IMR-90 (cell line): ENCODE results near the gene TGFB3. TPM values are rescaled to one million over a fixed set of nuclear protein-coding genes. Genes with fewer than 3 reads are reported as not detected.
"Not testable (repeated sequence)": the region's sequence is repeated elsewhere in the genome, so short reads cannot be mapped to it uniquely, and the experiment has no call there.

ENCODE experiments used
- ATAC-seq: fragments of 200-7000 bp; cut with Tn5 transposase; 2 replicates; pipeline ENCODE4 v1.9.1; 2020; ENCODE audit warnings: low read depth, mild to moderate bottlenecking, moderate library complexity
- BruUV-seq: library from RNA; stranded (reverse); fragments of 400-500 nt; replicated peaks from 2 replicates; lab custom pipeline; 2021; lab: Mats Ljungman, UMichigan
- CTCF ChIA-PET: fragments of 300-600 bp; formaldehyde crosslinking; extraction: SDS; loops from one replicate; lab custom pipeline; 2021; ENCODE audit warnings: antibody characterized with exemption; lab: Yijun Ruan, JAX
- POLR2A ChIA-PET: fragments of 300-600 bp; sonication (Branson Sonifier 250); formaldehyde crosslinking; loops from one replicate; lab custom pipeline; 2022; ENCODE audit warnings: antibody characterized with exemption; ENCODE audit not compliant: unreplicated experiment; lab: Charles Lee
- DNase-seq: peaks from one replicate; pipeline ENCODE4 v3.0.0; 2013
- H2AFZ ChIP-seq: replicated peaks from 2 replicates; pipeline ENCODE3; 2013; ENCODE audit warnings: low read length, mild to moderate bottlenecking; ENCODE audit not compliant: poor library complexity
- H2AK5ac ChIP-seq: 2 replicates; pipeline ENCODE4 v1.6.1; 2013; ENCODE audit warnings: low read depth, low read length, inconsistent platforms
- H2AK9ac ChIP-seq: replicated peaks from 2 replicates; pipeline ENCODE3; 2013; ENCODE audit warnings: mild to moderate bottlenecking, low read depth, low read length, moderate library complexity; ENCODE audit not compliant: poor library complexity
- H2BK120ac ChIP-seq: 2 replicates; pipeline ENCODE4 v1.6.1; 2013; ENCODE audit warnings: low read depth, low read length, inconsistent platforms
- H2BK15ac ChIP-seq: 3 replicates; pipeline ENCODE4 v1.6.1; 2013; ENCODE audit warnings: low read depth, low read length, inconsistent platforms
- H2BK20ac ChIP-seq: 2 replicates; pipeline ENCODE4 v1.6.1; 2013; ENCODE audit warnings: low read depth, mild to moderate bottlenecking, inconsistent platforms, low read length, moderate library complexity
- H2BK5ac ChIP-seq: 2 replicates; pipeline ENCODE4 v1.6.1; 2013; ENCODE audit warnings: mild to moderate bottlenecking, low read depth, low read length, inconsistent platforms; ENCODE audit not compliant: poor library complexity, severe bottlenecking
- H3K14ac ChIP-seq: replicated peaks from 2 replicates; pipeline ENCODE4 v1.6.1; 2013; ENCODE audit warnings: low read depth, low read length, inconsistent platforms
- H3K18ac ChIP-seq: 2 replicates; pipeline ENCODE4 v1.6.1; 2013; ENCODE audit warnings: low read depth, low read length, control low read depth
- H3K23ac ChIP-seq: 2 replicates; pipeline ENCODE4 v1.6.1; 2013; ENCODE audit warnings: low read depth, low read length, inconsistent platforms
- H3K27ac ChIP-seq: 2 replicates; pipeline ENCODE4 v1.5.1; 2013; ENCODE audit warnings: mild to moderate bottlenecking, control low read depth, low read length; ENCODE audit not compliant: insufficient read depth
- H3K27me3 ChIP-seq: 2 replicates; pipeline ENCODE4 v1.6.1; 2013; ENCODE audit warnings: low read length; ENCODE audit not compliant: control insufficient read depth, insufficient read depth
- H3K36me3 ChIP-seq: 2 replicates; pipeline ENCODE4 v1.6.1; 2013; ENCODE audit warnings: low read length, mixed read lengths; ENCODE audit not compliant: control insufficient read depth, insufficient read depth
- H3K4ac ChIP-seq: 2 replicates; pipeline ENCODE4 v1.6.1; 2013; ENCODE audit warnings: low read depth, low read length, inconsistent platforms
- H3K4me1 ChIP-seq: 2 replicates; pipeline ENCODE4 v1.6.1; 2013; ENCODE audit warnings: low read length, mixed read lengths; ENCODE audit not compliant: control insufficient read depth, insufficient read depth
- H3K4me2 ChIP-seq: 2 replicates; pipeline ENCODE4 v1.6.1; 2013; ENCODE audit warnings: low read depth, mild to moderate bottlenecking, control low read depth, low read length, moderate library complexity
- H3K4me3 ChIP-seq: 2 replicates; pipeline ENCODE4 v1.5.1; 2013; ENCODE audit warnings: low read depth, mild to moderate bottlenecking, control low read depth, low read length, moderate library complexity; ENCODE audit not compliant: insufficient read depth
- H3K56ac ChIP-seq: 2 replicates; pipeline ENCODE4 v1.6.1; 2013; ENCODE audit warnings: low read length, inconsistent platforms; ENCODE audit not compliant: insufficient read depth; ENCODE audit errors: extremely low read depth
- H3K79me1 ChIP-seq, 2 experiments: 2 replicates each; pipeline ENCODE4 v1.6.1; 2013; ENCODE audit warnings: low read length in 2 of 2, inconsistent platforms in 1 of 2, low read depth in 1 of 2
- H3K9ac ChIP-seq: 2 replicates; pipeline ENCODE4 v1.6.1; 2013; ENCODE audit warnings: low read depth, low read length, control low read depth
- H3K9me1 ChIP-seq: 2 replicates; pipeline ENCODE4 v1.6.1; 2013; ENCODE audit warnings: low read length, inconsistent platforms; ENCODE audit not compliant: insufficient read depth
- H3K9me3 ChIP-seq: 2 replicates; pipeline ENCODE4 v1.6.1; 2013; ENCODE audit warnings: low read length; ENCODE audit not compliant: control insufficient read depth, insufficient read depth
- H4K20me1 ChIP-seq: 2 replicates; pipeline ENCODE4 v1.6.1; 2013; ENCODE audit warnings: low read length, inconsistent platforms; ENCODE audit not compliant: insufficient read depth
- H4K5ac ChIP-seq: 2 replicates; pipeline ENCODE4 v1.6.1; 2013; ENCODE audit warnings: mild to moderate bottlenecking, low read depth, low read length, control low read depth
- H4K8ac ChIP-seq, 2 experiments: 2 replicates each; pipeline ENCODE4 v1.6.1; 2013; ENCODE audit warnings: low read depth in 2 of 2, low read length in 2 of 2, control low read depth in 1 of 2, inconsistent platforms in 1 of 2
- H4K91ac ChIP-seq: 2 replicates; pipeline ENCODE4 v1.6.1; 2013; ENCODE audit warnings: low read depth, low read length, inconsistent platforms; ENCODE audit not compliant: insufficient read depth
- WGBS, 2 experiments: methylation state at CpG; one replicate each; pipeline versions ENCODE4 v1.1.5 to v1.1.7; 2013; ENCODE audit warnings: missing lambda C conversion rate in 2 of 2; ENCODE audit not compliant: insufficient read length in 1 of 2; ENCODE audit errors: extremely low coverage in 2 of 2; 5-methylcytosine and 5-hydroxymethylcytosine counted together
- dilution Hi-C: fragments of 300-500 bp; cut with HindIII; formaldehyde crosslinking; loops from one replicate; pipeline ENCODE4 v1.14.3; 2018; ENCODE audit warnings: low sequenced_read_pairs; ENCODE audit not compliant: unreplicated experiment
- in situ Hi-C: fragments of 300-500 bp; cut with MboI; formaldehyde crosslinking; loops from 3 replicates; pipeline ENCODE4 v1.14.3; 2019; ENCODE audit warnings: low sequenced_read_pairs, inconsistent platforms, mixed read lengths
- intact Hi-C: fragments of 100-400 bp; cut with micrococcal nuclease; formaldehyde crosslinking; loops from 2 replicates; pipeline ENCODE4 v1.10.0; 2022
- polyA plus RNA-seq, 3 experiments: library from polyadenylated mRNA; depleted of rRNA; stranded (reverse); fragments of >200 nt; gene quantifications; 2 replicates each; pipeline ENCODE4 v1.2.3, GENCODE V29; 2012; ENCODE audit warnings: low replicate concordance in 1 of 3
- total RNA-seq: library from RNA; depleted of rRNA; stranded (reverse); fragments of >200 nt; gene quantifications from 2 replicates; pipeline ENCODE4 v1.2.3, GENCODE V29; 2012

The TGFB3 gene
- total and polyA plus RNA-seq, 2 of the 4 experiments (the other 2 are of a cell fraction), result 2.2 to 4.3 TPM

DNA sequence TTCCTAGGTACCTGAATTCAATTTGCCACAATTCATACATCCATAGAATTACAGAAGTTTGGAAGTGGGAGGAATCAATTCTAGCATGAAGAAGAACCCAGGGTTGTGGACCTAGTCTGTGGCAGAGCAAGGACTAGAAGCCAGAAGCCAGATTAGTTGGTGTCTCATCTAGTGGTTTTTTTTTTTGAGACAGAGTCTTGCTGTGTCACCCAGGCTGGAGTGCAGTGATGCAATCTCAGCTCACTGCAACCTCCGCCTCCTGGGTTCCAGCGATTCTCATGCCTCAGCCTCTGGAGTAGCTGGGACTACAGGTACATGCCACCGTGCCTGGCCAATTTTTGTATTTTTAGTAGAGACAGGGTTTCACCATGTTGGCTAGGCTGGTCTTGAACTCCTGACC is 27.8 kb upstream of the TGFB3 start:
- H3K56ac ChIP-seq, H4K91ac ChIP-seq, H3K4me3 ChIP-seq, H2BK15ac ChIP-seq, H3K4ac ChIP-seq, ATAC-seq, H2AFZ ChIP-seq, H4K5ac ChIP-seq, H2BK120ac ChIP-seq, H4K8ac ChIP-seq, dilution Hi-C loops, H4K20me1 ChIP-seq, H3K27me3 ChIP-seq, H3K18ac ChIP-seq, DNase-seq, H3K9me3 ChIP-seq, CTCF ChIA-PET, H3K79me1 ChIP-seq, H3K27ac ChIP-seq, H2AK9ac ChIP-seq, BruUV-seq, H2BK20ac ChIP-seq, H3K14ac ChIP-seq, H3K23ac ChIP-seq, H3K9ac ChIP-seq, H2AK5ac ChIP-seq, in situ Hi-C loops, H3K4me2 ChIP-seq, H2BK5ac ChIP-seq: not testable (repeated sequence)
- H3K9me1 ChIP-seq, result peaks cover 10% of the 10 kb centered on the region; the same call in 1 of the 2 replicates
- POLR2A ChIA-PET, result interaction anchor here (0.6 kb wide), 1 partner anchor 15 kb away, joined by 4 read pairs; no protein-coding TSS in a partner anchor
- peaks cover 28% of the 10 kb centered on the region for H3K36me3 ChIP-seq
- no CpG with 5 or more reads among the region's 3 CpGs for WGBS, 2 experiments
- H3K4me1 ChIP-seq, result peaks cover 15% of the 10 kb centered on the region
- intact Hi-C loops, result loop anchor here (10.0 kb wide), 1 partner anchor 145 kb away; the partner anchor contains the start of gene GPATCH2L
